ENCODE measurements around the gene CHN2.

CHN2 gene

GRCh38 chr7:29372351-29373090 is 177.9 kb downstream of the CHN2 start:
- no peak for ATAC-seq
- TF ChIP-seq POU6F1 (CRISPR knock-in tag; IDR thresholded peaks at IDR 0.05; ENCODE audit: borderline replicate concordance, low read depth), result no peak
- no peak for TF ChIP-seq RARB (CRISPR knock-in tag; IDR thresholded peaks at IDR 0.05)
- no peak for TF ChIP-seq ZFP3 (CRISPR knock-in tag; IDR thresholded peaks at IDR 0.05)
- TF ChIP-seq SNAI2 (CRISPR knock-in tag; IDR thresholded peaks at IDR 0.05), result no peak
- no peak for TF ChIP-seq TOX (CRISPR knock-in tag; IDR thresholded peaks at IDR 0.05; ENCODE audit: borderline replicate concordance)
- TF ChIP-seq ZFP30 (CRISPR knock-in tag; IDR thresholded peaks at IDR 0.05), result no peak
- TF ChIP-seq BACH2 (CRISPR knock-in tag; IDR thresholded peaks at IDR 0.05; ENCODE audit: borderline replicate concordance), result no peak
- TF ChIP-seq OSR1 (CRISPR knock-in tag; IDR thresholded peaks at IDR 0.05), result no peak
- TF ChIP-seq PPARA (CRISPR knock-in tag; IDR thresholded peaks at IDR 0.05; ENCODE audit: borderline replicate concordance), result no peak
- no peak for TF ChIP-seq CSDC2 (CRISPR knock-in tag; IDR thresholded peaks at IDR 0.05)
- no peak for TF ChIP-seq TSHZ2 (CRISPR knock-in tag; IDR thresholded peaks at IDR 0.05)
- no peak for TF ChIP-seq PATZ1 (CRISPR knock-in tag; IDR thresholded peaks at IDR 0.05; ENCODE audit: borderline replicate concordance)
- no peak for TF ChIP-seq ZNF8 (CRISPR knock-in tag; IDR thresholded peaks at IDR 0.05)
- no peak for TF ChIP-seq CREB5 (CRISPR knock-in tag; IDR thresholded peaks at IDR 0.05; ENCODE audit: low read depth)
- TF ChIP-seq ZC3H10 (CRISPR knock-in tag; IDR thresholded peaks at IDR 0.05), result no peak
- no peak for TF ChIP-seq GLIS3 (CRISPR knock-in tag; IDR thresholded peaks at IDR 0.05)
- no peak for TF ChIP-seq ESRRG (CRISPR knock-in tag; IDR thresholded peaks at IDR 0.05)
- TF ChIP-seq ISL1 (CRISPR knock-in tag; IDR thresholded peaks at IDR 0.05), result no peak
- TF ChIP-seq ZNF70 (CRISPR knock-in tag; IDR thresholded peaks at IDR 0.05), result no peak
- TF ChIP-seq ARNTL (CRISPR knock-in tag; IDR thresholded peaks at IDR 0.05; ENCODE audit: borderline replicate concordance, low read depth), result no peak

- no peak for ATAC-seq
Measured at GRCh38 chr7:29375641-29376562, 181.3 kb downstream of the CHN2 start.

More at GRCh38 chr7:29375641-29376562, 181.3 kb downstream of the CHN2 start:
- TF ChIP-seq OSR1 (CRISPR knock-in tag; IDR thresholded peaks at IDR 0.05) (no peak), ESRRG (CRISPR knock-in tag; IDR thresholded peaks at IDR 0.05) (no peak), GLIS3 (CRISPR knock-in tag; IDR thresholded peaks at IDR 0.05) (no peak), CREB5 (CRISPR knock-in tag; IDR thresholded peaks at IDR 0.05; ENCODE audit: low read depth) (no peak), TSHZ2 (CRISPR knock-in tag; IDR thresholded peaks at IDR 0.05) (no peak)

Data from SK-N-SH treated with all-trans-retinoic acid at 6 μM for 48 hours (cell line).